D721Med (cell line): ENCODE measurements around the gene PTPRB.

Experiments
- DNase-seq: peaks from one replicate; pipeline ENCODE4 v3.0.0; 2011; ENCODE audit warnings: low spot score; ENCODE audit not compliant: insufficient read length
- FAIRE-seq: peaks from 2 replicates; lab custom pipeline; 2011; peaks lifted over from hg19 to GRCh38; lab: Jason Lieb, UNC
- CTCF ChIP-seq: IDR thresholded peaks from 2 replicates; pipeline ENCODE4 v1.5.1; 2012; ENCODE audit warnings: mild to moderate bottlenecking, control low read depth; ENCODE audit not compliant: insufficient read depth; ENCODE audit errors: missing control alignments

The PTPRB gene

DNA sequence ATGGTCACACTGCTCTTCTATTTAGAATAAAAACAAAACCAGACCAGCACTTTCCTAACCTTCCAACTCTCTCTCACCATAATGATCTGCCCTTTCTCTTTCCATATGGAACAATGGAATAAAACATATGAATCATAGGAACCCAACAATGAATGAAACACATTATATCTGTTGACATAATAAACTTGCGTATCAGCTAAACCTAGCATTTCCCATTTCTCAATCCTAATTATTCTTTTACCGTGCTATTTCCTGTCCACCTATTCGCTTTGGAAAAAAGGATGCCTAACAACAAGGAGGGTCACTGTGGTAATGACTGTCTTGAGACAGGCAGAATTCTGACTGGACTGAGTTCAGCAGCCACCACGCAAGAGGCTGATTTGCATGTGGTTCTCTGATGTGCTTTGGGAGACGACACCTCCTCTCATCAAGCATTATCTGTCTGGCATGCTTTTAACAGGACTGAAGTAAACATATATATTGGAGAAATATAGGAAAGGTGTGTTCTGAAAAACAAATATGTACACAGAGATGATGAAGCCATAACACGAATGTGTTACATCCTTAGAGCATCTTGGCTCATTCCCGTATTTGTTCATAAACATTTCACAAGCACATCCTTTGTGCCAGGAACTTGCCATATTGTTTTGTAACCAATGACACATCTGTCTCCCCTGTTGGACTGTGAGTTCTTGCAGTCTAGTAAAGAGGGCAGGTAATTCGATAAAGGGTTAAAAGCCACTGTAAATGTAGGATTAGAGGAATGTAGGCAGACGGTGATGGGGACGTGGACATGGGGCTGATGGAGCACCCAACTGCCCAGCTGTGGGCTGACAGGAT lies 87.7 kb downstream of the PTPRB start:
- DNase-seq (no peak), FAIRE-seq (no peak)
- no peak for TF ChIP-seq CTCF

DNA sequence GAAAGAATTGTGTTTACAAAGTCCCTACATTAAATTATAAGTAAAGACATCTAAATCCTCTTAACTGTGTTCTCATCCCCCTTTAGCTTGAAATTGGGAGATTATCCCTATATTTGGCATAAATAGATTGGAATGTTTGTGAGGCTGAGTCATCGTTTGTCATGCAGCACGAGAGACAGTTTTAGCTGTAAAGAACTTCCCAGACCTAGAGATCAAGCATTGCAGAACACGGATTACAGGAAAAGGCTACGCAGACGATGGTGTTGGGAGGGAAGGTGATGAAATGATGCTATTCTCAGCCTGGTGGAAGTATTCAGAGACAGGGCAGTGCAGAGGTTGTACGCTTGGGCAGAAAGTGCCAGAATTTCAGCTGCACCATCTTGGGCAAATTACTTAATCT lies 93.8 kb downstream of the PTPRB start:
- FAIRE-seq (no peak), DNase-seq (no peak)
- no peak for TF ChIP-seq CTCF

GRCh38 chr12:70540996-70541395 lies 96.2 kb downstream of the PTPRB start:
- no peak for FAIRE-seq

GRCh38 chr12:70536650-70537049 lies 100.6 kb downstream of the PTPRB start:
- FAIRE-seq (no peak), DNase-seq (no peak)
- no peak for TF ChIP-seq CTCF

More at GRCh38 chr12:70540996-70541395, 96.2 kb downstream of the PTPRB start:
- no peak for DNase-seq
- no peak for TF ChIP-seq CTCF

GRCh38 chr12:70535896-70536374 lies 101.3 kb downstream of the PTPRB start:
- no peak for TF ChIP-seq CTCF
- no peak for DNase-seq

DNA sequence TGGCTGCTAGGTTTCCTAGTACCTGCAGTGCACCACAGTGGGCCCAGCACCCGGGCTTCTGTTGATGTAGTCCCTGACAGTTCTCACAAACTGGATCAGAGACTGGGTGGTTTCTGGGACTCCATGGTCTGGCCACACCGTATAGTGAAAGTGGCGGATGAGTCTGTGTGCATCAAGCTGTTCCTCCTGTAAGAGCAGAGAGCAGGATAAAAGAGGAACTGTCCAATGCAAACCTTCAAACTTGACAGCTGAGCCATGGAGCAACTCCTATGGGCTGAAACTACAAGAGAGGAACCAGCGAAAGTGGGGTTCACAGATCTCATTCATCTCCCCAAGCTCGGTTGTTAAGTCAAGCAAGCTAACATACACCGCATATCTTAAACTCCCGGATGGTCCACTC lies 102.8 kb downstream of the PTPRB start:
- FAIRE-seq (no peak), DNase-seq (no peak)
- no peak for TF ChIP-seq CTCF

More at GRCh38 chr12:70535896-70536374, 101.3 kb downstream of the PTPRB start:
- no peak for FAIRE-seq

DNA sequence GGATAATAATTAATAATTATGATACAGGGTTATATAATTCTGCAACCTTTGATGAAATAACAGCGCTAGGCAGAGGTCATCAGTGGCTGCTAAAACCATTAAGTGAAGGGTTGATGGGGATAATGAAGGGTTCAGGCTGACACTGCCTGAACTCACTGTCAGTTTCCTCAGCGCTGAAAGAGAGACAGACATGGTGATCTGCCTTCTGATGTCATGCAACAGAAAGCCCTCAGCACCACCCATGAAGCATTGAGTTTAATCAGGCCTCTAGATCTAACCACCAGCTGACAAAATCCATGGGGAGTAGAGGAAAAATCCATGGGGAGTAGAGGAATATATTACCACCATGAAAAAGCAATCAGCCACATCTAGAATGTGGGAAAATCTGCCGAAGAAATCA lies 107.6 kb downstream of the PTPRB start:
- FAIRE-seq = no peak
- no peak for DNase-seq
- TF ChIP-seq CTCF = no peak
